Lower leg skin (tissue), 4 donors: Measurements from ENCODE around the gene RBM22. TPM values are rescaled to one million over a fixed set of nuclear protein-coding genes. Genes with fewer than 3 reads are reported as not detected.
A peak's percentile ranks its signal among the peaks of the same experiment; 100 is the strongest.

Experiments used
- DNase-seq, 2 donors: peaks; one replicate each; pipeline ENCODE4 v3.0.0-alpha.2; 2019; ENCODE audit warnings: low spot score in 2 of 2
- H3K4me3 ChIP-seq: fragments of 200-600 bp; sonication (generic); 2 replicates; pipeline ENCODE4 v1.5.1; 2017; ENCODE audit warnings: mild to moderate bottlenecking, low read depth; ENCODE audit not compliant: poor library complexity, severe bottlenecking
- CTCF ChIP-seq, 3 donors: fragments of 450-650 bp; IDR thresholded peaks; one replicate each; pipeline ENCODE4 v1.5.1; 2016; ENCODE audit warnings: antibody characterized with exemption in 3 of 3, mild to moderate bottlenecking in 3 of 3, moderate library complexity in 2 of 3
- POLR2A ChIP-seq, 2 donors: fragments of 450-650 bp; IDR thresholded peaks; one replicate each; pipeline ENCODE4 v1.6.1; 2016 to 2017; ENCODE audit warnings: antibody characterized with exemption in 2 of 2, mild to moderate bottlenecking in 1 of 2, moderate library complexity in 1 of 2
- WGBS, 2 donors: methylation state at CpG; one replicate each; pipeline ENCODE4 v1.1.5; 2018; 5-methylcytosine and 5-hydroxymethylcytosine counted together
- intact Hi-C: fragments of 100-400 bp; cut with DNase I; formaldehyde crosslinking; loops from one replicate; pipeline ENCODE4 v1.15.0; 2023; ENCODE audit warnings: low total_unique reads
- total RNA-seq, 4 donors: library from RNA; depleted of rRNA; stranded (reverse); fragments of >200 nt; gene quantifications; one replicate each; pipeline ENCODE4 v1.1.0, GENCODE V29; 2016

The RBM22 gene
- total RNA-seq, 4 donors from 2014 or later, result 27.6 to 38.6 (median 35.9) TPM

- H3K4me3 ChIP-seq, result no peak overlapping the region
- intact Hi-C loops, result no loop called here
- no peak for TF ChIP-seq CTCF (IDR thresholded peaks at IDR 0.05)
- no peak for TF ChIP-seq POLR2A (IDR thresholded peaks at IDR 0.05)
- 91 to 93% methylated on average over 7 of the region's 7 CpGs for whole genome bisulfite sequencing, 2 donors
- peak in 1 of 2 donors; percentile 47 for DNase-seq
Measured at GRCh38 chr5:150734579-150735384, 33.9 kb upstream of the RBM22 start.

GRCh38 chr5:150731669-150732242 lies 30.9 kb upstream of the RBM22 start:
- peak in 1 of 2 donors; percentile 18 for DNase-seq
- TF ChIP-seq POLR2A (IDR thresholded peaks at IDR 0.05) (no peak), CTCF (IDR thresholded peaks at IDR 0.05) (no peak)
- no peak overlapping the region for H3K4me3 ChIP-seq
- 93% methylated on average over 6 of the region's 6 CpGs for WGBS, 2 donors
- intact Hi-C loops, result no loop called here

GRCh38 chr5:150729859-150730258 lies 29.0 kb upstream of the RBM22 start:
- 91 to 96% methylated on average over 4 of the region's 4 CpGs for WGBS, 2 donors
- no peak overlapping the region for H3K4me3 ChIP-seq
- intact Hi-C loops, result no loop called here
- no peak for TF ChIP-seq POLR2A (IDR thresholded peaks at IDR 0.05)
- no peak for TF ChIP-seq CTCF (IDR thresholded peaks at IDR 0.05)
- no peak for DNase-seq

- WGBS, 2 donors, result 90 to 91% methylated on average over 2 of the region's 2 CpGs
- TF ChIP-seq POLR2A (IDR thresholded peaks at IDR 0.05) (no peak), CTCF (IDR thresholded peaks at IDR 0.05) (no peak)
- DNase-seq, result no peak
- intact Hi-C loops, result no loop called here
- no peak overlapping the region for H3K4me3 ChIP-seq
Measured at GRCh38 chr5:150723845-150724244, 23.0 kb upstream of the RBM22 start.

GRCh38 chr5:150710165-150710564 lies 9.3 kb upstream of the RBM22 start:
- no peak overlapping the region for H3K4me3 ChIP-seq
- DNase-seq, result no peak
- TF ChIP-seq POLR2A (IDR thresholded peaks at IDR 0.05) (no peak), CTCF (IDR thresholded peaks at IDR 0.05) (no peak)
- WGBS, 2 donors, result 57 to 66% methylated on average over 2 of the region's 2 CpGs
- intact Hi-C loops, result no loop called here
